Neural cell (in vitro differentiated cells): ENCODE measurements around the gene NYAP1. TPM values are rescaled to one million over a fixed set of nuclear protein-coding genes. Genes with fewer than 3 reads are reported as not detected.

ENCODE experiments used
- H2AFZ ChIP-seq: fragments of 200-600, 300-800 bp; sonication (generic), shearing (Covaris generic); 2 replicates; pipeline ENCODE4 v1.6.0; 2014; ENCODE audit warnings: low read depth, mild to moderate bottlenecking, antibody characterized with exemption, low read length, moderate library complexity
- H3F3A ChIP-seq: fragments of 200-600 bp; shearing (Covaris generic); 2 replicates; pipeline ENCODE4 v1.6.1; 2016; ENCODE audit warnings: mild to moderate bottlenecking, moderate library complexity, mixed read lengths, antibody characterized with exemption, low read length; ENCODE audit not compliant: insufficient read depth, poor library complexity, severe bottlenecking
- H3K27ac ChIP-seq: fragments of 200-600, 300-800 bp; sonication (generic), shearing (Covaris generic); 2 replicates; pipeline ENCODE4 v1.5.1; 2014; ENCODE audit warnings: mild to moderate bottlenecking, low read length, moderate library complexity
- H3K27me3 ChIP-seq: fragments of 300-800, 200-600 bp; sonication (generic), shearing (Covaris generic); 2 replicates; pipeline ENCODE4 v1.6.0; 2014; ENCODE audit warnings: mild to moderate bottlenecking, low read depth, low read length, moderate library complexity; ENCODE audit not compliant: insufficient read depth
- H3K36me3 ChIP-seq: fragments of 300-800, 200-600 bp; sonication (generic), shearing (Covaris generic); 2 replicates; pipeline ENCODE4 v1.5.1; 2014; ENCODE audit warnings: mild to moderate bottlenecking, antibody characterized with exemption, low read length, moderate library complexity; ENCODE audit not compliant: insufficient read depth
- H3K4me2 ChIP-seq: fragments of 300-800, 200-600 bp; sonication (generic), shearing (Covaris generic); 2 replicates; pipeline ENCODE4 v1.6.0; 2014; ENCODE audit warnings: mild to moderate bottlenecking, low read length
- H3K4me3 ChIP-seq: fragments of 300-800, 200-600 bp; sonication (generic), shearing (Covaris generic); 2 replicates; pipeline ENCODE4 v1.5.1; 2014; ENCODE audit warnings: mild to moderate bottlenecking, low read length, moderate library complexity
- H3K79me2 ChIP-seq: fragments of 200-600 bp; shearing (Covaris generic); replicated peaks from 2 replicates; pipeline ENCODE4 v1.6.0; 2014; ENCODE audit warnings: mild to moderate bottlenecking, low read length, moderate library complexity; ENCODE audit not compliant: insufficient read depth
- H3K9ac ChIP-seq: fragments of 300-800, 200-600 bp; sonication (generic), shearing (Covaris generic); 2 replicates; pipeline ENCODE4 v1.6.1; 2016; ENCODE audit warnings: mild to moderate bottlenecking, low read length, mixed read lengths
- H3K9me2 ChIP-seq: fragments of 200-600 bp; shearing (Covaris generic); 2 replicates; pipeline ENCODE4 v1.6.1; 2016; ENCODE audit warnings: mild to moderate bottlenecking, low read length, mixed read lengths; ENCODE audit not compliant: insufficient read depth
- H3K9me3 ChIP-seq: fragments of 200-600, 300-800 bp; sonication (generic), shearing (Covaris generic); 2 replicates; pipeline ENCODE4 v1.6.1; 2016; ENCODE audit warnings: mild to moderate bottlenecking, mixed run types, low read length, moderate library complexity, mixed read lengths
- H4K20me1 ChIP-seq: fragments of 200-600 bp; shearing (Covaris generic); 2 replicates; pipeline ENCODE4 v1.6.1; 2016; ENCODE audit warnings: mild to moderate bottlenecking, mixed run types; ENCODE audit not compliant: insufficient read depth
- EP300 ChIP-seq: fragments of 450-650 bp; conservative IDR thresholded peaks from 2 replicates; pipeline ENCODE4 v1.6.1; 2014; ENCODE audit warnings: antibody characterized with exemption, mild to moderate bottlenecking, moderate library complexity; ENCODE audit not compliant: poor library complexity, severe bottlenecking
- EZH2 ChIP-seq: fragments of 200-600, 300-800 bp; shearing (Covaris generic), sonication (generic); IDR thresholded peaks from 2 replicates; pipeline ENCODE4 v1.6.1; 2014; ENCODE audit warnings: antibody characterized with exemption, low read length, borderline replicate concordance, mild to moderate bottlenecking; ENCODE audit not compliant: insufficient read depth, poor library complexity, severe bottlenecking
- MXI1 ChIP-seq: fragments of 450-650 bp; conservative IDR thresholded peaks from 2 replicates; pipeline ENCODE4 v1.6.1; 2014; ENCODE audit warnings: antibody characterized with exemption, mild to moderate bottlenecking; ENCODE audit not compliant: poor library complexity, severe bottlenecking
- POLR2AphosphoS5 ChIP-seq: IDR thresholded peaks from 2 replicates; pipeline ENCODE4 v1.6.1; 2012
- RAD21 ChIP-seq: fragments of 450-650 bp; conservative IDR thresholded peaks from 2 replicates; pipeline ENCODE4 v1.6.1; 2014; ENCODE audit warnings: antibody characterized with exemption, mild to moderate bottlenecking, moderate library complexity
- SMC3 ChIP-seq: fragments of 450-650 bp; conservative IDR thresholded peaks from 2 replicates; pipeline ENCODE4 v1.6.1; 2014; ENCODE audit warnings: antibody characterized with exemption, mild to moderate bottlenecking, moderate library complexity; ENCODE audit not compliant: poor library complexity
- TAF1 ChIP-seq: IDR thresholded peaks from 2 replicates; pipeline ENCODE4 v1.6.1; 2012; ENCODE audit warnings: low read depth
- polyA plus RNA-seq: library from polyadenylated mRNA; depleted of rRNA; stranded (reverse); fragments of >200 nt; gene quantifications from 2 replicates; pipeline ENCODE4 v1.2.3, GENCODE V29; 2014
- TF ChIP-seq, protein P1 (sequence below): IDR thresholded peaks from 2 replicates; pipeline ENCODE4 v1.6.1; 2012; ENCODE audit warnings: borderline replicate concordance
- TF ChIP-seq, protein P2 (sequence below): fragments of 450-650 bp; IDR thresholded peaks from 2 replicates; pipeline ENCODE4 v1.5.1; 2014; ENCODE audit warnings: antibody characterized with exemption, mild to moderate bottlenecking, moderate library complexity; ENCODE audit not compliant: poor library complexity, severe bottlenecking

Gene NYAP1
- polyA plus RNA-seq, 1 donor from 2014 or later, result 70.1 TPM

DNA sequence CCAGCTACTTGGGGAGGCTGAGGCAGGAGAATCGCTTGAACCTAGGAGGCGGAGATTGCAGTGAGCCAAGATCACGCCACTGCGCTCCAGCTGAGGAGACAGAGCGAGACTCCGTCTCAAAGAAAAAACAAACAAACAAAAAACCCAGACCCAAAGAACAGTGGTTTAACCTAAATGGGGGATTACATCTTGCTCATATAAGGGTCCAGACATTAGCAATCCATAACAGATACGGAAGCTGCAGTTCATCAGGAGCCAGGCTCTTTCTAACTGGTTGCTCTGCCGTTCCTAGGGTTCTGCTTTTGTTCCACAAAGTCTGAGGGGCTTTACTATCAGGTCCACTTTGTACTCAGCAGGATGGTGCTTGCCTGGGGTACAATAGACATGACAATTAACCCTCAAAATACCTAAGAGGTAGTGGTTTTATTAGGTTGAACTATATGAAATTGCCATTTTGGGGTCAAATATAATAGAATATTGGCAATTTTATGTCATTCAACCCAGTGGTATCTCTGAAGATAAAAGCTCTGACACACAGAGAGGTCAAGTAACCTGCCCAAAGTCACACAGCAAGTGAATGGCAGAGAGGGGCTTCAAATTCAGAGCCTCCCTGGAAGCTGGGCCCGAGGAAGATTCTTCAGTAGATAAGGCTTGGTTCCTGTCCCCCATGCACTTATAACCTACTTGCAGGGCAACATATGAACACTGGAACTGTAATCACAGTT, 21.3 kb downstream of the NYAP1 start:
- H3K9ac ChIP-seq, result no peak overlapping the region
- no peaks in the 10 kb centered on the region for H3K36me3 ChIP-seq
- H3F3A ChIP-seq, result no peaks in the 10 kb centered on the region
- H3K79me2 ChIP-seq, result no peaks in the 10 kb centered on the region
- no peaks in the 10 kb centered on the region for H3K9me2 ChIP-seq
- H3K9me3 ChIP-seq, result no peaks in the 10 kb centered on the region
- no peak overlapping the region for H3K27ac ChIP-seq
- H2AFZ ChIP-seq, result no peak overlapping the region
- TF ChIP-seq POLR2AphosphoS5, result no peak
- TF ChIP-seq, protein P1, sequence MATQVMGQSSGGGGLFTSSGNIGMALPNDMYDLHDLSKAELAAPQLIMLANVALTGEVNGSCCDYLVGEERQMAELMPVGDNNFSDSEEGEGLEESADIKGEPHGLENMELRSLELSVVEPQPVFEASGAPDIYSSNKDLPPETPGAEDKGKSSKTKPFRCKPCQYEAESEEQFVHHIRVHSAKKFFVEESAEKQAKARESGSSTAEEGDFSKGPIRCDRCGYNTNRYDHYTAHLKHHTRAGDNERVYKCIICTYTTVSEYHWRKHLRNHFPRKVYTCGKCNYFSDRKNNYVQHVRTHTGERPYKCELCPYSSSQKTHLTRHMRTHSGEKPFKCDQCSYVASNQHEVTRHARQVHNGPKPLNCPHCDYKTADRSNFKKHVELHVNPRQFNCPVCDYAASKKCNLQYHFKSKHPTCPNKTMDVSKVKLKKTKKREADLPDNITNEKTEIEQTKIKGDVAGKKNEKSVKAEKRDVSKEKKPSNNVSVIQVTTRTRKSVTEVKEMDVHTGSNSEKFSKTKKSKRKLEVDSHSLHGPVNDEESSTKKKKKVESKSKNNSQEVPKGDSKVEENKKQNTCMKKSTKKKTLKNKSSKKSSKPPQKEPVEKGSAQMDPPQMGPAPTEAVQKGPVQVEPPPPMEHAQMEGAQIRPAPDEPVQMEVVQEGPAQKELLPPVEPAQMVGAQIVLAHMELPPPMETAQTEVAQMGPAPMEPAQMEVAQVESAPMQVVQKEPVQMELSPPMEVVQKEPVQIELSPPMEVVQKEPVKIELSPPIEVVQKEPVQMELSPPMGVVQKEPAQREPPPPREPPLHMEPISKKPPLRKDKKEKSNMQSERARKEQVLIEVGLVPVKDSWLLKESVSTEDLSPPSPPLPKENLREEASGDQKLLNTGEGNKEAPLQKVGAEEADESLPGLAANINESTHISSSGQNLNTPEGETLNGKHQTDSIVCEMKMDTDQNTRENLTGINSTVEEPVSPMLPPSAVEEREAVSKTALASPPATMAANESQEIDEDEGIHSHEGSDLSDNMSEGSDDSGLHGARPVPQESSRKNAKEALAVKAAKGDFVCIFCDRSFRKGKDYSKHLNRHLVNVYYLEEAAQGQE, result no peak
- no peak for TF ChIP-seq MXI1
- TF ChIP-seq RAD21, result no peak
- TF ChIP-seq TAF1, result no peak
- TF ChIP-seq SMC3, result no peak
- no peak for TF ChIP-seq EP300
- TF ChIP-seq, protein P2, sequence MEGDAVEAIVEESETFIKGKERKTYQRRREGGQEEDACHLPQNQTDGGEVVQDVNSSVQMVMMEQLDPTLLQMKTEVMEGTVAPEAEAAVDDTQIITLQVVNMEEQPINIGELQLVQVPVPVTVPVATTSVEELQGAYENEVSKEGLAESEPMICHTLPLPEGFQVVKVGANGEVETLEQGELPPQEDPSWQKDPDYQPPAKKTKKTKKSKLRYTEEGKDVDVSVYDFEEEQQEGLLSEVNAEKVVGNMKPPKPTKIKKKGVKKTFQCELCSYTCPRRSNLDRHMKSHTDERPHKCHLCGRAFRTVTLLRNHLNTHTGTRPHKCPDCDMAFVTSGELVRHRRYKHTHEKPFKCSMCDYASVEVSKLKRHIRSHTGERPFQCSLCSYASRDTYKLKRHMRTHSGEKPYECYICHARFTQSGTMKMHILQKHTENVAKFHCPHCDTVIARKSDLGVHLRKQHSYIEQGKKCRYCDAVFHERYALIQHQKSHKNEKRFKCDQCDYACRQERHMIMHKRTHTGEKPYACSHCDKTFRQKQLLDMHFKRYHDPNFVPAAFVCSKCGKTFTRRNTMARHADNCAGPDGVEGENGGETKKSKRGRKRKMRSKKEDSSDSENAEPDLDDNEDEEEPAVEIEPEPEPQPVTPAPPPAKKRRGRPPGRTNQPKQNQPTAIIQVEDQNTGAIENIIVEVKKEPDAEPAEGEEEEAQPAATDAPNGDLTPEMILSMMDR, result no peak
- TF ChIP-seq EZH2, result no peak
- no peaks in the 10 kb centered on the region for H4K20me1 ChIP-seq
- H3K4me3 ChIP-seq, result no peak overlapping the region
- no peak overlapping the region for H3K4me2 ChIP-seq
- H3K27me3 ChIP-seq, result no peaks in the 10 kb centered on the region

DNA sequence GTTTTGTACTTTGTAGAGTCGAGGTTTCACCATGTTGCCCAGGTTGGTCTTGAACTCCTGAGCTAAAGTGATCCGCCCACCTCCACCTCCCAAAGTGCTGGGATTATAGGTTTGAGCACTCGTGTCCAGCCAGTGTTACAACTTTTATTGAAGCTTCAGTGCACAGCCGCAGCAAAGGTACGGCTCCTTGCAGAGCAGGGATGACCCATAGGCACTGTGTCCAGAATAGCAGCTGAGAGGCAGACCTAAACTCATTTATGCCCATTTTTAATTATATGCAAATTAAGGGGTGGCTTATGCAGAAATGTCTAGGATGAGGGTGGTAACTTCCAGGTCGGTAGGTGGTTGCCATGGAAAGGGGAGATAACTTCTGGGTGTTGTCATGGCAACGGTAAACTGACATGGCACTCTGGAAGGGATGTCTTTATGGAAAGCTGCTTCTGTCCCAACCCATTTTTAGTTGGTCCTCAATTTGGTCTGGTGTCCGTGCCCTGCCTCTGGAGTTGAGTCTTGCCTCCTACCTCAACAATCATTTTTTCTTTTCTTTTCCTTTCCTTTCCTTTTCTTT, 22.7 kb downstream of the NYAP1 start:
- Histone ChIP-seq H3K4me3 (no peak overlapping the region), H3K4me2 (no peak overlapping the region), H4K20me1 (no peaks in the 10 kb centered on the region), H3K27me3 (no peaks in the 10 kb centered on the region), H3K9me3 (no peaks in the 10 kb centered on the region), H3K9ac (no peak overlapping the region), H2AFZ (no peak overlapping the region), H3K36me3 (no peaks in the 10 kb centered on the region), H3K9me2 (no peaks in the 10 kb centered on the region), H3K27ac (no peak overlapping the region), H3F3A (no peaks in the 10 kb centered on the region), H3K79me2 (no peaks in the 10 kb centered on the region)
- TF ChIP-seq MXI1 (peak; percentile 37), EP300 (no peak)
